HCT116 (cell line): ENCODE data around the gene CCDC157. TPM values are rescaled to one million over a fixed set of nuclear protein-coding genes. Genes with fewer than 3 reads are reported as not detected.
A peak's percentile ranks its signal among the peaks of the same experiment; 100 is the strongest.

Source experiments
- ATAC-seq: fragments of 200-7000 bp; cut with Tn5 transposase; 2 replicates; pipeline ENCODE4 v1.9.1; 2020; ENCODE audit warnings: mild to moderate bottlenecking, moderate library complexity
- BruUV-seq: library from RNA; stranded (reverse); fragments of 400-500 nt; replicated peaks from 2 replicates; lab custom pipeline; 2021; lab: Mats Ljungman, UMichigan
- CTCF ChIA-PET: fragments of 300-600 bp; sonication (Branson Sonifier 250); formaldehyde crosslinking; loops from one replicate; lab custom pipeline; 2021; ENCODE audit warnings: antibody characterized with exemption; lab: Charles Lee
- POLR2A ChIA-PET: fragments of 300-600, 350-600 bp; sonication (Branson Sonifier 250); formaldehyde crosslinking; loops from one replicate; lab custom pipeline; 2021; ENCODE audit warnings: antibody characterized with exemption; lab: Charles Lee
- RAD21 ChIA-PET, 2 experiments: fragments of 300-600 bp; sonication (Branson Sonifier 250); formaldehyde crosslinking; loops; one replicate each; lab custom pipeline; 2023; ENCODE audit warnings: low total read pairs in 2 of 2; ENCODE audit not compliant: uncharacterized antibody in 2 of 2, unreplicated experiment in 2 of 2, low non-redundant PET in 1 of 2; lab: Charles Lee
- DNase-seq: peaks from one replicate; pipeline ENCODE4 v3.0.0-alpha.2; 2010; ENCODE audit warnings: low read depth, low spot score
- H2AFZ ChIP-seq: fragments of 200-600 bp; shearing (Covaris generic), sonication (generic); 2 replicates; pipeline ENCODE4 v1.6.1; 2017; ENCODE audit warnings: low read depth, mixed run types, mixed read lengths, antibody characterized with exemption, low read length; ENCODE audit not compliant: poor library complexity, severe bottlenecking
- H3K27ac ChIP-seq: 2 replicates; pipeline ENCODE4 v1.5.1; 2012; ENCODE audit warnings: low read depth, low read length
- H3K27me3 ChIP-seq: fragments of 200-600 bp; sonication (generic); 2 replicates; pipeline ENCODE4 v1.6.1; 2016; ENCODE audit warnings: mixed run types, low read length, mixed read lengths; ENCODE audit not compliant: insufficient read depth
- H3K36me3 ChIP-seq, 2 experiments: fragments of 200-500 bp in 1 of 2; fragments of 200-600 bp in 1 of 2; sonication (Bioruptor generic) in 1 of 2; sonication (generic) in 1 of 2; 2 replicates each; pipeline versions ENCODE4 v1.5.1 to v1.6.1; 2014 to 2016; ENCODE audit warnings: low read length in 2 of 2, inconsistent platforms in 1 of 2, mixed read lengths in 1 of 2, mixed run types in 1 of 2; ENCODE audit not compliant: insufficient read depth in 2 of 2, control insufficient read depth in 1 of 2
- H3K4me1 ChIP-seq, 2 experiments: fragments of 200-600 bp in 1 of 2; sonication (generic) in 1 of 2; 2 replicates each; pipeline versions ENCODE4 v1.5.1 to v1.6.1; 2012 to 2017; ENCODE audit warnings: low read length in 2 of 2, inconsistent platforms in 1 of 2, mild to moderate bottlenecking in 1 of 2, mixed read lengths in 1 of 2, mixed run types in 1 of 2, moderate library complexity in 1 of 2; ENCODE audit not compliant: insufficient read depth in 2 of 2, control insufficient read depth in 1 of 2
- H3K4me2 ChIP-seq: fragments of 200-600 bp; sonication (generic); 2 replicates; pipeline ENCODE4 v1.6.1; 2017; ENCODE audit warnings: mixed run types, low read length, mixed read lengths
- H3K4me3 ChIP-seq, 2 experiments: fragments of 200-600 bp in 1 of 2; sonication (generic) in 1 of 2; replicated peaks in 1 of 2; 2 replicates each; pipeline ENCODE4 v1.5.1; 2011 to 2016; ENCODE audit warnings: low read length in 2 of 2, control low read depth in 1 of 2, low read depth in 1 of 2, mild to moderate bottlenecking in 1 of 2, mixed read lengths in 1 of 2, mixed run types in 1 of 2
- H3K79me2 ChIP-seq: fragments of 200-600 bp; sonication (generic); 2 replicates; pipeline ENCODE4 v1.6.1; 2017; ENCODE audit warnings: mild to moderate bottlenecking, mixed run types, low read length, moderate library complexity, mixed read lengths; ENCODE audit not compliant: insufficient read depth
- H3K9ac ChIP-seq: fragments of 200-600 bp; sonication (generic); 2 replicates; pipeline ENCODE4 v1.6.1; 2016; ENCODE audit warnings: low read length, mixed read lengths
- H3K9me2 ChIP-seq: fragments of 200-600 bp; sonication (generic), shearing (Covaris generic); 2 replicates; pipeline ENCODE4 v1.6.1; 2017; ENCODE audit warnings: mixed run types, mild to moderate bottlenecking, moderate library complexity; ENCODE audit not compliant: insufficient read depth
- H3K9me3 ChIP-seq, 2 experiments: fragments of 200-500 bp in 1 of 2; fragments of 200-600 bp in 1 of 2; sonication (Bioruptor generic) in 1 of 2; sonication (generic) in 1 of 2; 2 replicates each; pipeline ENCODE4 v1.6.1; 2014 to 2017; ENCODE audit warnings: low read length in 2 of 2, mixed read lengths in 2 of 2, inconsistent platforms in 1 of 2, low read depth in 1 of 2, mild to moderate bottlenecking in 1 of 2, mixed run types in 1 of 2, moderate library complexity in 1 of 2; ENCODE audit not compliant: control insufficient read depth in 1 of 2, insufficient read depth in 1 of 2
- H4K20me1 ChIP-seq: fragments of 200-600 bp; sonication (generic), shearing (Covaris generic); 2 replicates; pipeline ENCODE4 v1.6.1; 2017; ENCODE audit warnings: mixed run types, mild to moderate bottlenecking, moderate library complexity; ENCODE audit not compliant: insufficient read depth
- CTCF ChIP-seq, 3 experiments: fragments of 200-600 bp in 1 of 3; sonication (generic) in 1 of 3; IDR thresholded peaks in 2 of 3; conservative IDR thresholded peaks in 1 of 3; 2 replicates each; pipeline ENCODE4 v1.5.1; 2012 to 2017; ENCODE audit warnings: low read depth in 2 of 3, low read length in 2 of 3, antibody characterized with exemption in 1 of 3, borderline replicate concordance in 1 of 3, control low read depth in 1 of 3, mild to moderate bottlenecking in 1 of 3, mixed read lengths in 1 of 3, mixed run types in 1 of 3, moderate library complexity in 1 of 3; ENCODE audit not compliant: insufficient read depth in 1 of 3
- MAX ChIP-seq: IDR thresholded peaks from 2 replicates; pipeline ENCODE4 v1.6.1; 2012
- SP1 ChIP-seq: IDR thresholded peaks from 2 replicates; pipeline ENCODE4 v1.6.1; 2012; ENCODE audit warnings: low read depth
- ZNF274 ChIP-seq: fragments of 200-500 bp; sonication (Bioruptor generic); IDR thresholded peaks from 2 replicates; pipeline ENCODE4 v1.6.1; 2014; ENCODE audit warnings: mild to moderate bottlenecking, low read depth, low read length, inconsistent platforms
- intact Hi-C: fragments of 100-400 bp; cut with micrococcal nuclease; formaldehyde crosslinking; loops from 2 replicates; pipeline ENCODE4 v1.10.0; 2022
- total RNA-seq: library from RNA; stranded (reverse); gene quantifications from one replicate; pipeline ENCODE4 v1.2.1, GENCODE V29; 2021; ENCODE audit not compliant: unreplicated experiment
- TF ChIP-seq, protein P1 (sequence below): IDR thresholded peaks from 2 replicates; pipeline ENCODE4 v1.6.1; 2012

CCDC157 gene
- total RNA-seq, 1 experiment from 2014 or later: 2.1 TPM

- TF ChIP-seq, protein P1, sequence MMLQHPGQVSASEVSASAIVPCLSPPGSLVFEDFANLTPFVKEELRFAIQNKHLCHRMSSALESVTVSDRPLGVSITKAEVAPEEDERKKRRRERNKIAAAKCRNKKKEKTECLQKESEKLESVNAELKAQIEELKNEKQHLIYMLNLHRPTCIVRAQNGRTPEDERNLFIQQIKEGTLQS: no peak
- TF ChIP-seq ZNF274: no peak
- no peak for TF ChIP-seq SP1
Observed at GRCh38 chr22:30423959-30424533, 67.2 kb downstream of the CCDC157 start (continued).

DNA sequence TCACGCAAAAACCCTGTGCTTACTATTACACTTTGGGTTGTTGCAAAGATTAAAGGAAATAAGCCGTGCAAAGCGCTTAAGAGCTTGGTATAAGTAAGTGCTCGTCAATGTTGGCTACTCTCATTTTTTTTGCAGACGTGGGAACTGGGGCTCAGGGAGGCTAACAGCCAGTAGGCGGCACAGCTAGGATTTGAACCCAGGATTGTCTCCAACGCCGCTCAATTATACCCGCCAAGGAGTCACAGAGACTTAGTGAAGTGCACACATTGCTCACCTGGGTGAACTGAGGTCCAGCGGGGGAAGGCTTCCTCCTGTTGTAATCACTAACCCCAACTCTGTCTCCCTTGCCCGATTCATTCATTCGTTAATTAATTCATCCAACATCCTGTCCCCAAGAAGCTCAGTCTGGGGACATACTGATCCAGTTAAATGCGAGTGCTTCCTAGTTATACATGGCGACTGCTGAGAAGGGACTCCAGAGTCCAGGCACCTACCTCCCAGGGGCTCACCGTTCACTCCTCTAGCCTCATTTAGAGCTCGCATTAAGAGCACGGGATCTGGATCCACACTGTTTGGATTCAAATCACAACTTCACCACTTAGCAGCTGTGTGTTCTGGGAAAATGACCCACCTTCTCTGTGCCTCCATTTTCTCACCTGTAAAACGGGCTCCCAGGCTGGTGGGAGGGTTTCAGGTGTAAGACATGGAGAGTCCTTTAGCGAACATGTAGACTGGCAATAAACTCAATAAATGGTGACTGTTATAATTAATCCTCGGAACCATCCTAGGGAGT is 67.9 kb downstream of the CCDC157 start:
- CTCF ChIA-PET: interaction anchor here (0.6 to 2.7 kb wide), 9 partner anchors 8 to 137 kb away, joined by 3 to 12 read pairs (median 5); partner anchors contain the start of gene RNF215
- POLR2A ChIA-PET: interaction anchor here (0.8 to 4.6 kb wide), 16 partner anchors 11 to 216 kb away, joined by 3 to 40 read pairs (median 6); partner anchors contain the start of genes RNF215, SEC14L2 and TBC1D10A
- Histone ChIP-seq H3K9me3 (no peaks in the 10 kb centered on the region), H3K4me3 (peak overlapping the region; percentile 82), H2AFZ (no peak overlapping the region), H3K4me2 (peak overlapping the region; percentile 93), H3K9me2 (no peaks in the 10 kb centered on the region), H3K4me1 (peaks cover 38 to 69% of the 10 kb centered on the region in 2 experiments), H3K36me3 (peaks cover 2 to 15% of the 10 kb centered on the region in 2 experiments; a peak in 2 of 4 replicates), H3K27me3 (no peaks in the 10 kb centered on the region), H3K9ac (peak overlapping the region; percentile 96), H3K27ac (peak overlapping the region; percentile 98), H3K79me2 (peaks cover 22% of the 10 kb centered on the region; the same call in 1 of the 2 replicates), H4K20me1 (no peaks in the 10 kb centered on the region)
- intact Hi-C loops: loop anchor here (5.0 to 10.0 kb wide), 2 partner anchors 137 to 660 kb away; partner anchors contain the start of genes CASTOR1 and SMTN
- ATAC-seq: no peak
- TSS peak; percentile 6 for BruUV-seq
- RAD21 ChIA-PET: interaction anchor here (0.8 to 1.8 kb wide), 5 partner anchors 28 to 137 kb away, joined by 3 to 6 read pairs (median 4); partner anchors contain the start of genes RNF215 (in 1 of the 2) and SEC14L2 (in 1 of the 2)
- no peak for TF ChIP-seq MAX
- peak in 2 of 3 experiments; percentile 25 to 27; a peak in 2 of 6 replicates for TF ChIP-seq CTCF (IDR thresholded peaks at IDR 0.05 in 2 of 3, conservative IDR thresholded peaks at IDR 0.05 in 1 of 3; ENCODE audit: borderline replicate concordance in 1 of 3, insufficient read depth in 1 of 3, low read depth in 2 of 3, low read length in 2 of 3)
- DNase-seq: no peak
